ENCODE data around the gene ASB18.

Gene ASB18

GRCh38 chr2:236302555-236302954 is 38.3 kb upstream of the ASB18 start:
- H3K36me3 ChIP-seq (ENCODE audit: insufficient read depth, low read length) = no peaks in the 10 kb centered on the region
- no peaks in the 10 kb centered on the region for H3K79me2 ChIP-seq (ENCODE audit: insufficient read depth, low read length)
- H3K27ac ChIP-seq (ENCODE audit: low read depth, low read length, poor library complexity, severe bottlenecking) = no peak overlapping the region
- no peaks in the 10 kb centered on the region for H3K9me3 ChIP-seq (ENCODE audit: low read length)
- H3K9ac ChIP-seq (ENCODE audit: low read length) = no peak overlapping the region
- no peak overlapping the region for H3K4me2 ChIP-seq (ENCODE audit: low read length)
- H3F3A ChIP-seq (ENCODE audit: insufficient read depth, low read length) = no peaks in the 10 kb centered on the region
- no peaks in the 10 kb centered on the region for H4K20me1 ChIP-seq (ENCODE audit: insufficient read depth, low read length)
- H3K27me3 ChIP-seq (ENCODE audit: insufficient read depth, low read length) = no peaks in the 10 kb centered on the region
- no peaks in the 10 kb centered on the region for H3K4me1 ChIP-seq (ENCODE audit: insufficient read depth, low read length, severe bottlenecking)
- no peaks in the 10 kb centered on the region for H3K9me2 ChIP-seq (ENCODE audit: low read depth, low read length)
- H2AFZ ChIP-seq (ENCODE audit: low read length) = no peak overlapping the region
- TF ChIP-seq EZH2 (IDR thresholded peaks at IDR 0.05; ENCODE audit: borderline replicate concordance, low read length) (no peak), CTCF (IDR thresholded peaks at IDR 0.05; ENCODE audit: low read length) (no peak)
- H3K4me3 ChIP-seq (ENCODE audit: low read depth, low read length, poor library complexity, severe bottlenecking) = no peak overlapping the region

GRCh38 chr2:236298924-236299475 is 34.8 kb upstream of the ASB18 start:
- H3K27ac ChIP-seq (ENCODE audit: low read depth, low read length, poor library complexity, severe bottlenecking) = no peak overlapping the region
- H3K36me3 ChIP-seq (ENCODE audit: insufficient read depth, low read length) = no peaks in the 10 kb centered on the region
- H3K79me2 ChIP-seq (ENCODE audit: insufficient read depth, low read length) = no peaks in the 10 kb centered on the region
- no peaks in the 10 kb centered on the region for H3K9me2 ChIP-seq (ENCODE audit: low read depth, low read length)
- H3K4me1 ChIP-seq (ENCODE audit: insufficient read depth, low read length, severe bottlenecking) = no peaks in the 10 kb centered on the region
- H3K4me3 ChIP-seq (ENCODE audit: low read depth, low read length, poor library complexity, severe bottlenecking) = no peak overlapping the region
- H3K4me2 ChIP-seq (ENCODE audit: low read length) = no peak overlapping the region
- no peaks in the 10 kb centered on the region for H3K27me3 ChIP-seq (ENCODE audit: insufficient read depth, low read length)
- H3K9ac ChIP-seq (ENCODE audit: low read length) = no peak overlapping the region
- H2AFZ ChIP-seq (ENCODE audit: low read length) = no peak overlapping the region
- H3F3A ChIP-seq (ENCODE audit: insufficient read depth, low read length) = no peaks in the 10 kb centered on the region
- no peaks in the 10 kb centered on the region for H4K20me1 ChIP-seq (ENCODE audit: insufficient read depth, low read length)
- H3K9me3 ChIP-seq (ENCODE audit: low read length) = no peaks in the 10 kb centered on the region
- TF ChIP-seq EZH2 (IDR thresholded peaks at IDR 0.05; ENCODE audit: borderline replicate concordance, low read length) = no peak
- no peak for TF ChIP-seq CTCF (IDR thresholded peaks at IDR 0.05; ENCODE audit: low read length)

DNA sequence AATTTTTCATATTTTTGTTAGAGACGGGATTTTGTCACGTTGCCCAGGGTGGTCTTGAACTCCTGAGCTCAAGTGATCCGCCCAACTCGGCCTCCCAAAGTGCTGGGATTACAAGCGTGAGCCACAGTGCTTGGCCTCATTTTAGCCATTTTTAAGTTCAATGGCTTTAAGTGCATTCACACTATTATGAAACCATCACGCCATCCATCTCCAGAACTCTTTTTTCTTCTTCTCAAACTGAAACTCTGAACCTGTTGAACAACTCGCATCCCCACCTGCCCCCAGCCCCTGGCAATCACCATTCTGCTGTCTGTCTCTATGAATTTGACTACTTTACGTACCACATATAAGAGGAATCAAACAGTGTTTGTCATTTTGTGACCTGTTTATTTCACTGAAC is 31.3 kb upstream of the ASB18 start:
- Histone ChIP-seq H3K4me3 (ENCODE audit: low read depth, low read length, poor library complexity, severe bottlenecking) (no peak overlapping the region), H3K9me3 (ENCODE audit: low read length) (no peaks in the 10 kb centered on the region), H3K4me2 (ENCODE audit: low read length) (no peak overlapping the region), H3K9me2 (ENCODE audit: low read depth, low read length) (no peaks in the 10 kb centered on the region), H3K27me3 (ENCODE audit: insufficient read depth, low read length) (no peaks in the 10 kb centered on the region), H3K4me1 (ENCODE audit: insufficient read depth, low read length, severe bottlenecking) (no peaks in the 10 kb centered on the region), H3F3A (ENCODE audit: insufficient read depth, low read length) (no peaks in the 10 kb centered on the region), H3K9ac (ENCODE audit: low read length) (no peak overlapping the region), H3K27ac (ENCODE audit: low read depth, low read length, poor library complexity, severe bottlenecking) (no peak overlapping the region), H3K36me3 (ENCODE audit: insufficient read depth, low read length) (no peaks in the 10 kb centered on the region), H2AFZ (ENCODE audit: low read length) (no peak overlapping the region), H3K79me2 (ENCODE audit: insufficient read depth, low read length) (no peaks in the 10 kb centered on the region), H4K20me1 (ENCODE audit: insufficient read depth, low read length) (no peaks in the 10 kb centered on the region)
- TF ChIP-seq CTCF (IDR thresholded peaks at IDR 0.05; ENCODE audit: low read length) (no peak), EZH2 (IDR thresholded peaks at IDR 0.05; ENCODE audit: borderline replicate concordance, low read length) (no peak)

All from OCI-LY1 (cell line).